ENCODE results near the gene ANKRD44.

Gene ANKRD44

GRCh38 chr2:197157879-197158537 is 152.6 kb downstream of the ANKRD44 start:
- in situ Hi-C loops (cut with MboI; ENCODE audit: low sequenced_read_pairs): no loop called here

GRCh38 chr2:197156771-197157170 is 153.8 kb downstream of the ANKRD44 start:
- in situ Hi-C loops (cut with MboI; ENCODE audit: low sequenced_read_pairs): no loop called here

GRCh38 chr2:197152451-197153228 is 157.9 kb downstream of the ANKRD44 start:
- in situ Hi-C loops (cut with MboI; ENCODE audit: low sequenced_read_pairs): no loop called here

GRCh38 chr2:197149546-197149945 is 161.0 kb downstream of the ANKRD44 start:
- in situ Hi-C loops (cut with MboI; ENCODE audit: low sequenced_read_pairs): no loop called here

- in situ Hi-C loops (cut with MboI; ENCODE audit: low sequenced_read_pairs): no loop called here
These were observed 162.2 kb downstream of the ANKRD44 start for GRCh38 chr2:197148401-197148800.

- in situ Hi-C loops (cut with MboI; ENCODE audit: low sequenced_read_pairs): no loop called here
These were observed 162.6 kb downstream of the ANKRD44 start for GRCh38 chr2:197147942-197148341.

GRCh38 chr2:197146995-197147394 is 163.6 kb downstream of the ANKRD44 start:
- in situ Hi-C loops (cut with MboI; ENCODE audit: low sequenced_read_pairs): no loop called here

GRCh38 chr2:197145471-197146056 is 165.0 kb downstream of the ANKRD44 start:
- in situ Hi-C loops (cut with MboI; ENCODE audit: low sequenced_read_pairs): no loop called here

GRCh38 chr2:197144183-197144582 is 166.4 kb downstream of the ANKRD44 start:
- in situ Hi-C loops (cut with MboI; ENCODE audit: low sequenced_read_pairs): no loop called here

GRCh38 chr2:197141702-197142473 is 168.7 kb downstream of the ANKRD44 start:
- in situ Hi-C loops (cut with MboI; ENCODE audit: low sequenced_read_pairs): no loop called here

GRCh38 chr2:197140045-197140444 is 170.5 kb downstream of the ANKRD44 start:
- in situ Hi-C loops (cut with MboI; ENCODE audit: low sequenced_read_pairs): no loop called here

- in situ Hi-C loops (cut with MboI; ENCODE audit: low sequenced_read_pairs): no loop called here
These were observed 172.1 kb downstream of the ANKRD44 start for GRCh38 chr2:197138506-197138905.

GRCh38 chr2:197137826-197138477 is 172.6 kb downstream of the ANKRD44 start:
- in situ Hi-C loops (cut with MboI; ENCODE audit: low sequenced_read_pairs): no loop called here

- in situ Hi-C loops (cut with MboI; ENCODE audit: low sequenced_read_pairs): no loop called here
These were observed 173.3 kb downstream of the ANKRD44 start for GRCh38 chr2:197137231-197137630.

GRCh38 chr2:197136452-197136851 is 174.1 kb downstream of the ANKRD44 start:
- in situ Hi-C loops (cut with MboI; ENCODE audit: low sequenced_read_pairs): no loop called here

GRCh38 chr2:197135806-197136205 is 174.8 kb downstream of the ANKRD44 start:
- in situ Hi-C loops (cut with MboI; ENCODE audit: low sequenced_read_pairs): no loop called here

GRCh38 chr2:197134206-197134605 is 176.4 kb downstream of the ANKRD44 start:
- in situ Hi-C loops (cut with MboI; ENCODE audit: low sequenced_read_pairs): no loop called here

GRCh38 chr2:197131558-197131855 is 179.1 kb downstream of the ANKRD44 start:
- in situ Hi-C loops (cut with MboI; ENCODE audit: low sequenced_read_pairs): no loop called here

GRCh38 chr2:197130318-197130717 is 180.3 kb downstream of the ANKRD44 start:
- in situ Hi-C loops (cut with MboI; ENCODE audit: low sequenced_read_pairs): no loop called here

GRCh38 chr2:197128897-197129296 is 181.7 kb downstream of the ANKRD44 start:
- in situ Hi-C loops (cut with MboI; ENCODE audit: low sequenced_read_pairs): no loop called here

- in situ Hi-C loops (cut with MboI; ENCODE audit: low sequenced_read_pairs): no loop called here
These were observed 182.5 kb downstream of the ANKRD44 start for GRCh38 chr2:197128126-197128525.

Data from HL-60/S4 treated with retinoic acid at 250 ng/mL for 4 days and 3 days (cell line).